Nucleus accumbens (tissue), 56 donors: ENCODE results near the gene EFEMP2.
A peak's percentile ranks its signal among the peaks of the same experiment; 100 is the strongest.

ENCODE experiments used
- DNase-seq, 56 donors: peaks; one replicate each; lab custom pipeline; 2025; lab: John Stamatoyannopoulos, UW

Gene EFEMP2

DNA sequence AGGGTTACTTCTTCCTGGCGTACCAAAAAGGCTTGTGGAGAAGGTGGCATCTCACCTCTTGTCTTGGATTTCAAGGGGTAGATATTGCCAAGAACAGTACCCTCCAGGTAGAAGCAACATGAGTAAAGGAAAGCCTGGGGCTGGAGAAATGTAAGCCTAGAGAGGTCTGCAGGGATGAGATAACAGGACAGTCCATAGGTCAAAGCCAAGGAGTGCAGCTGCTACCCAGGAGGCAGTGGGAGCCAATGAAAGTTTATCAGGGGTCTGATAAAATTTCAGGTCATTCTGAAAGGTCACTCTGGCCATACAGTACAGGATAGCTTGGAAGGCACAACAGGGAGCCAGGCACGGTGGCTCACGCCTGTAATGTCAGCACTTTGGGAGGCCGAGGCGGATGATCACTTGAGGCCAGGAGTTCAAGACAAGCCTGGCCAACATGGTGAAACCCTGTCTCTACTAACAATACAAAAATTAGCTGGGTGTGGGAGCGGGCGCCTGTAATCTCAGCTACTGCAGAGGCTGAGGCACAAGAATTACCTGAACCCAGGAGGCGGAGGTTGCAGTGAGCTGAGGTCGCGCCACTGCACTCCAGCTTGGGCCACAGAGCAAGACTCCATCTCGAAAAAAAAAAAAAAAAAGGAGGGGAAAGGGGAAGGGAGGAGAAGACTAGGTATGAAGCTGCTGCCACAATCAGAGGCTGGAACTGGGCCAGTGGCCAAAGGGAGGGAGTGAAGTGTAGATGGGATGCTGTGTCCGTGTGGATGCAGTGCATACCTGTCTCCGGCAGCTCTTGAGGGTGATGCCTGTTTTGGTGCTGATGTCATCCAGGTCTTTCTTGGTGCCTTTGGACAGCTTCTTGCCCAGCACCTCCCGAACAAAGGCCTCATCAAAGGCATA is 14.5 kb upstream of the EFEMP2 start:
- DNase-seq = no peak

DNA sequence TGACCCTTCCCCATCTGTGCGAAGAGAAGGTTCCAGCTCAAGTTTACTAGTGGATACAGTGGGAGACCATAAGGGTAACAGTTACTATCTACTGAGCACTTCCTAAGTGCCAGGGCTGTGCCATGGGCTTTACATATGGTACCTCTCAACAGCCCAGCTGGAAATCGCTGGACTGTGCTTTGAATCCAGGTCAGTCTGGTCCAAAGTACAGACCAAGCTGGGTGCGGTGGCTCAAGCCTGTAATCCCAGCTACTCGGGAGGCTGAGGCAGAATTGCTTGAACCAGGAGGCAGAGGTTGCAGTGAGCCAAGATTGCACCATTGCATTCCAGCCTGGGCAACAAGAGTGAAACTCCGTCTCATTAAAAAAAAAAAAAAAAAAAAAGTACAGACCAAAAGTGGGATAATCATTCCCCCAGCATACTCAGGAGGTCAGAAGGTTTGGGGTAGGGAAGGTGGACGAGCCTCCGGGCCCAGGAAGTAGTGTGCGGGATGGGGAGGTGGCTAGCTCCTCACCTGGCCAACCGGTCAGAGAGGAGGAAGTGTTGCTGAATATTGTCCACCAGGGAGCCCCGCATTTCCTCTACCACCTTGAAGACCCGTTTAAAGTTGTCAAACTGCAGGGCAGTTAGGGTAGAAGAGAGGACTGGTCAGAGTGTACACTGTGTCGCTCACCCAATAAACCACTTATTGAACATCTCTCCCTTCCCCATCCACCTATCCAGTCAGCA is 13.4 kb upstream of the EFEMP2 start:
- no peak for DNase-seq

DNA sequence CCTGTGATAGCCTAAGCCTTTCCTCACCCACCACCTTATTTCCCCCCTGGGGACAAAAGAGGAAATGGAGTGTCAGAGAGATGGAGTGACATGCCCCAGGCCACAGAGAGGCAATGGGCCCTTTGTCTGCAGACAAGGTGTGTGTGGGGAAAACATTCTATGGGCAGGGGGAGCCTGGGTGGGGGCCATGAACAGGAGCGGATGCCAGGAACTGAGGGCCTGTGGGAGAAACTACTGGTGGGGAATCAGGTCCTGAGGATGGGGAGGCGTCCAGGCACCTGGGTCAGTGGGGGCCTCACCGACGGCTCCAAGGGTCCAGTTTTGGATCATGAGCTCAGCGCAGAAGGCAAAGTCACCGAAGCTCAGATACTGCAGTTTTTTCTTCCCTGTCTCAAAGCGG is 12.6 kb upstream of the EFEMP2 start:
- DNase-seq = no peak

DNA sequence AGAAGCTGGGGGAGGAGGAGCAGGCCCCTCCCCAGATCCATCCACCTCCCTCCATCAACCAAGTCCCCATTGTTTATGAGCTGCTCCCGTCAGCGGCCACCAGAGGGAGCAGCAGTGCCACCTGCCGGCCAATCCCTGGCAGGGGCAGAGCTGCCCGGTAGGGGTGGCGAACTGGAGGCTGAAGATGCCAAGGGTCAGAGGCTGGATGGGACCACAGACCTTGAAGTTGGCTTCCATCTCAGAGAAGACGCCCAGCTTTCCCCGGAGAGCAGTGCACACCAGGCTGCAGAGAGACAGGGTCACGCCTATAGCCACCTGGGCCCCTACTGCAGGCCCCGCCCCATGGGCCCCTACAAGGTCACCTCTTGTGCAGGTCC is 12.1 kb upstream of the EFEMP2 start:
- peak in 49 of 56 donors; percentile 12 to 87 (median 57) for DNase-seq

DNA sequence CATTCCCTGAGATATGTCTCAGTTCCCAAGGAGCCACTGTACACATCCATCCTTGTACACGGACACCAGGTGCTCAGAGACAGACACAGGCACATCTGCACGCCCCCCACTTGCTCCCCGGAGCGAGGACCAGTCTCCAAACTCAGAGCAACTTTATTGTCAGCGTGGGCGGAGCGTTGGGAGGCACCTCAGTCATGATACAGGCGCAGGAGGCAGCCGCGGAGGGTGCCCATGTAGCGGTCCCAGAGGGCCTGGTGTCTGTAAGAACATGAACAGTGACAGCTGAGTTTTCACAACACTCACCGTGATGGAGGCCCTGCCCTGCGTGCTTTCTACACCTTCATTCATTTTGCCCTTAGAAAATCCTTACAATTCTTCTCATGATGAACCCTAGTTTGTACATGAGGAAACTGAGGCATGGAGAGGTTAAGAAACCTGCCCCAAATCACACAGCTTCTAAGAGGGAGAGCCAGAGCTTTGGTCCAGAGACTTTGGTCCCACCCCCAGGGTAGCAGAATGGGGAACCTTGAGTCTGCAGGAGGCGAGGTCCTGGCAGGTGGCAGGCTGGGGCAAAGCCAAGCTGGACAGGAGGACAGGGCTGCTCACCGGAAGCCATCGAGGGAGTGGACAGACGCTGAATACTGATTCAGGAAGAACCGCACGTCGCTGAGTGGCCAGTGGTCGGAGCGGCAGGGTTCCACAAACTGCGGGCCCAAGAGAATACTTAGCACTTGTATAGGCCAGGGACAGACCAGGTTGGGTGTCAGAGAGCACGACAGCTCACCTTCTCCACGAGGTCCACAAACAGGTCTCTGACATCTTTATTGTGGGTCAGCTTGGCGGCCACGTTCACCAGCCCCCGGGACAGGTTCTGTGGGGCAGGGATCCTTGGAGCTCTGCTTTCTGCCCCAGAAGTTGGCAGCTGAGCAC is 11.5 kb upstream of the EFEMP2 start:
- no peak for DNase-seq

DNA sequence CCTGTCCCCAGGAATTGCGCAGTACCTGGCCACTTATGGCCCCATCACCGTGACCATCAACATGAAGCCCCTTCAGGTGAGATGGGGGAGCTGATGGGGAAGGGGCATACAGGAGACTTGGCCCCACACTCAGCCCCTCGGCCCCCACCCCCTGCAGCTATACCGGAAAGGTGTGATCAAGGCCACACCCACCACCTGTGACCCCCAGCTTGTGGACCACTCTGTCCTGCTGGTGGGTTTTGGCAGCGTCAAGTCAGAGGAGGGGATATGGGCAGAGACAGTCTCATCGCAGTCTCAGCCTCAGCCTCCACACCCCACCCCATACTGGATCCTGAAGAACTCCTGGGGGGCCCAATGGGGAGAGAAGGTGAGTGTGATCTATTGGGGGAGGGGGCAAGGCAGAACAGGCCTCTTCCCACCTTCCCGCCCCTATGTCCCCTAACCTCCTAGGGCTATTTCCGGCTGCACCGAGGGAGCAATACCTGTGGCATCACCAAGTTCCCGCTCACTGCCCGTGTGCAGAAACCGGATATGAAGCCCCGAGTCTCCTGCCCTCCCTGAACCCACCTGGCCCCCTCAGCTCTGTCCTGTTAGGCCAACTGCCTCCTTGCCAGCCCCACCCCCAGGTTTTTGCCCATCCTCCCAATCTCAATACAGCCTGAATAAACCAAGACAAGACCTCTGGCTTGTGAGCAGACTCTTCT is 10.6 kb upstream of the EFEMP2 start:
- no peak for DNase-seq

DNA sequence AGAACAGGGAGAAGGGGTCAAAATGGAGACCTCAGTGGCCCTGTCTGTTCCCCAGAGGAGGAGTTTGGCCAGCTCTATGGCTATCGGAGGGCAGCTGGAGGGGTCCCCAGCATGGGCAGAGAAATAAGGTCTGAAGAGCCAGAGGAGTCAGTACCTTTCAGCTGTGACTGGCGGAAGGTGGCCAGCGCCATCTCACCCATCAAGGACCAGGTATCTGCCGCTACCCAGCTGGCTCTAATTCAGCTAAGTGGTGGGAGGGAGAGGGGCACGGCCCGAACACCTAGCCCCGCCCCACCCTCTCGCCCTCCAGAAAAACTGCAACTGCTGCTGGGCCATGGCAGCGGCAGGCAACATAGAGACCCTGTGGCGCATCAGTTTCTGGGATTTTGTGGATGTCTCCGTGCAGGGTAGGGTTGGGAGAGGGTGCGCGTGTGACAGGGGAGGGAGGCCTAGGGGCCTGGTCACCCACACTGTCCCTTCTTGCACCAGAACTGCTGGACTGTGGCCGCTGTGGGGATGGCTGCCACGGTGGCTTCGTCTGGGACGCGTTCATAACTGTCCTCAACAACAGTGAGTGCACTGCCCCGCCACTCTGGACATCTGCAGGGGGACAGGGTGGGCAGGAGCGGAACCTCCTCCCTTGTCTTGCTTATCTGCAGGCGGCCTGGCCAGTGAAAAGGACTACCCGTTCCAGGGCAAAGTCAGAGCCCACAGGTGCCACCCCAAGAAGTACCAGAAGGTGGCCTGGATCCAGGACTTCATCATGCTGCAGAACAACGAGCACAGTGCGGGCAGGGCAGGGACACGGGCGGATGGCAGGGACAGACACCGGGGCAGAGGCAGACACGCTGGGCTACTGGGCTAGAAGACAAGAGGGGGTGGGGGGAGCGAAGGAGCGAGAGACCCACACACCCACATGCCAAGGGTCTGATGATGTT is 9.8 kb upstream of the EFEMP2 start:
- no peak for DNase-seq

DNA sequence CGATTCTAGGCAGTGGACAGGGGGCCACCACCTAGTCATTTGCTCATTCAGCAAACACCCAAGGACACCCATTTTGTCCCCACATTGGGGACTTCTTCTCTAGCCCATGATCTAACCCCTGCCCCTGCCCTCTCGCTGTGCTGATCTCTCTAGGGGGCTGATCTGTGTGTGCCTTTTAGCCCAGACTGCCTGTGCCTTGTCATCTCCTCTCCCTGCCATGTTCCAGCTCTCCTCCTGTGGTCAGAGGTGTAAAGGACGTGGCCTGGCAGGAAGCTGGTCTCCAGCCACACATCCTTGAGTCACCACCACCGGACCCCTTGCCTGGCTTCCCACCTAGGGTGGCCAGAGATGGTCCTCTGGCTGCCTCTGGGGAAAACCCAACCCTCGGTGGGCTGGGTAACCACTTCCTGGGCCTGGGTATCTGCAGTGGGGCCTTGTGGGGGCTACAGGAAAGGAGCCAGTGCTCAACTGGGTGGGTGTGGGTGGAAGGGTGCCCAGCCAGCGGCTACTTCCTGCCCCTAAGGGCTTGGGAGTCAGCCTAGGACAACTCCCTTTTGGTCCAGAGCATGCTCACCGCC is 8.3 kb upstream of the EFEMP2 start:
- no peak for DNase-seq

DNA sequence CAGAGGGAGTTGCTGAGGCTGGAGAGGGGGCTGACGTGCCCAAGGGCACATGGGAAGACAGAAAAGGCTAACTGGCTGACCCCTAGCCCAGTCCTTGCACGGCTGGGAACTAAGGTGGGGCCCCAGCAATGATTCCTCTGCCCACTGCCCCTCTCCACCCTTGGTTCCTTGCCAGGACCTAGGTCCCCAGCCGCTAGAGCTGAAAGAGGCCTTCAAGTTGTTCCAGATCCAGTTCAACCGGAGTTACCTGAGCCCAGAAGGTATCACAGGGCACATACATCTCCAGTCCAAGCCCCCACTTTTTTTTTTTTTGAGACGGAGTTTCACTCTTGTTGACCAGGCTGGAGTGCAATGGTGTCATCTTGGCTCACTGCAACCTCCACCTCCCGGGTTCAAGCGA is 7.4 kb upstream of the EFEMP2 start:
- no peak for DNase-seq

DNA sequence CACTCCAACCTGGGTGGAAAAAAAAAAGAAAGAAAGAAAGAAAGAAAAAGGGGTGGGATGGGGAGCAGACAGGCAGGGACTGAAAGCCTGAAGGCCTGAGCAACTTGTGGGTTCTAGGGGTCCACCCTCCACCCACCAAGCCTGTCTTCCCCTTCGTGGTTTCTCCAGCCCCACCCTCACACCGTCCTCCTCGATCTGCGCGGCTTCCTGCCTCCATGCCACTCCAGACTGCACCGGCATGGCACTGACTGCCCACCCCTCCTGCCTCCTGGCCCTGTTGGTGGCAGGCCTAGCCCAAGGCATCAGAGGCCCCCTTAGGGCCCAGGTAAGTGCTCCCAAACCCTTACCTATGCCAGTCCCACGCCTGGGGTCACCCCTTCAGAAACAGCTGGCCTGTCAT is 7.0 kb upstream of the EFEMP2 start, which contains the start of gene CTSW:
Gene CTSW (plus strand): TSS at position 221 of the 400 bp plus-strand sequence. CDS start 18 bp downstream, at position 239.
- DNase-seq = no peak

DNA sequence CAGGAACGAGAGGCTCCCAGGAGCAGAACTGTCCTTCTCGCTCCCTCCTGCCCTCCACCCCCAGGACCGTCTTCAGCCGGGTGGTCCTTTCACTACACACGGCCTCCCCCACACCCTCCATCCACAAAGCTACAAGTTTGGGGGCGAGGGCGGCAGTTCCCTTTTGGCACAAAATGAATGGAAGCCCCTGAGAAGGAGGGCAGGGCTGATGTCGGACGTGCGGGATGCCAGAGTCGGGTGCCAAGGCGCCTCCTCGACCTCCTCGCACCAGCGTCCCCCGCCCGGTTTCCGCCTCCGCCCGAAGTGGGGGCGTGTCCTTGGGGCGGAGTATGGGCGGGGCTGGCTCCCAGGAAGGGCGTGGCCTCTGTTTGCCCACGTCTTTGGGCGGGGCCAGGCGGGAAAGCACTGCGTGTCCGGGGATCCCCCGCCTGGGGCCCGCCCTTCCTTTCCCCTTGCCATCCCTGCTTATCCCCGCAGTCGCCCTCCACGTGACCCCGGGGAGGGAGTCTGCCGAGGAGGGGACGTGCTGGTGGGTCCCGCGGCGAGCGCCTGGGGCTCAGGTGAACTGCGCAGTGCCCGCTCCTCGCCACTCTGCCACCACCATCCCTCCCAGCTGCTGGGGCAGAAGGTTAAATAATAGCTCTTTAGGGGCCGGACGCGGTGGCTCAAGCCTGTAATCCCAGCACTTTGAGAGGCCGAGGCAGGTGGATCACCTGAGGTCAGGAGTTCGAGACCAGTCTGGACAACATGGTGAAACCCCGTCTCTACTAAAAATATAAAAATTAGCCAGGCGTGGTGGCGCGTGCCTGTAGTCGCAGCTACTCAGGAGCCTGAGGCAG is 937 bp upstream of the EFEMP2 start:
- DNase-seq = peak; percentile 46 to 96 (median 86)

DNA sequence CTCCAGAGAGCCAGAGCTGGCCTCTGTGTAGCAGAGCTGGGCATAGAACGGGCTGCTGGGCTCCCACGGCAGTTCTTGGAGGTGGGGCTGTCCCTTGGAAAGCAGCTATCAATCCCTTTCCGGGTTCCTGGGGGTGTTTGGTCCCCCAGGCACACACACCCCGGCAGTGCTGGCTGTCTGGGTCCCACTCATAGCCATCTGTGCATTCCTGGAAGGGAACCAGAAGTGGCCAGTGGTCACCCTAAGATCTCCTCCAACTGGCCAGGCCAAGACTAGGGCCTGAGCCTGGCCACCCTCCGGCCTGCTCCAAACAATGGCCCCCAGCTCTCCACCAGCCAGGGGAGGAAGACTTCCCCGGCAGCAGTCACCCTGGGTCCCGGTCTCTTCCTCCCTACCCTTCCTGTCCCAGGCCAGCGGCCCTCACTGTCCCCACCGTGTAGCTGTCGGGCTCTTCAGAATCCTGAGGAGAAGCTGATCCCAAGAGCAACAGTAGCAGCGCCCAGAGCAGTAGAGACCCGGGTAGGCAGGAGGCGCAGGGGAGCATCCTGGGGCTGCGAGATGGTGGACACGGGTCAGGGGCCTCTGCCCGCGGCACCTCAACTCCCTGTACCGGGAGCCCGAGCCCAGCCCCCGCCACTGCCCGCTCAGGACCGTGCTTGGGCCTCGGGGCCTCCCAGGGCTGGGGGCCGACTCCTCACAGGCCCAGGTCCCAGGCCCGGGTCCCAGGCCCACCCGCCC is 620 bp downstream of the EFEMP2 start:
- peak in 1 of 56 donors; percentile 31 for DNase-seq

DNA sequence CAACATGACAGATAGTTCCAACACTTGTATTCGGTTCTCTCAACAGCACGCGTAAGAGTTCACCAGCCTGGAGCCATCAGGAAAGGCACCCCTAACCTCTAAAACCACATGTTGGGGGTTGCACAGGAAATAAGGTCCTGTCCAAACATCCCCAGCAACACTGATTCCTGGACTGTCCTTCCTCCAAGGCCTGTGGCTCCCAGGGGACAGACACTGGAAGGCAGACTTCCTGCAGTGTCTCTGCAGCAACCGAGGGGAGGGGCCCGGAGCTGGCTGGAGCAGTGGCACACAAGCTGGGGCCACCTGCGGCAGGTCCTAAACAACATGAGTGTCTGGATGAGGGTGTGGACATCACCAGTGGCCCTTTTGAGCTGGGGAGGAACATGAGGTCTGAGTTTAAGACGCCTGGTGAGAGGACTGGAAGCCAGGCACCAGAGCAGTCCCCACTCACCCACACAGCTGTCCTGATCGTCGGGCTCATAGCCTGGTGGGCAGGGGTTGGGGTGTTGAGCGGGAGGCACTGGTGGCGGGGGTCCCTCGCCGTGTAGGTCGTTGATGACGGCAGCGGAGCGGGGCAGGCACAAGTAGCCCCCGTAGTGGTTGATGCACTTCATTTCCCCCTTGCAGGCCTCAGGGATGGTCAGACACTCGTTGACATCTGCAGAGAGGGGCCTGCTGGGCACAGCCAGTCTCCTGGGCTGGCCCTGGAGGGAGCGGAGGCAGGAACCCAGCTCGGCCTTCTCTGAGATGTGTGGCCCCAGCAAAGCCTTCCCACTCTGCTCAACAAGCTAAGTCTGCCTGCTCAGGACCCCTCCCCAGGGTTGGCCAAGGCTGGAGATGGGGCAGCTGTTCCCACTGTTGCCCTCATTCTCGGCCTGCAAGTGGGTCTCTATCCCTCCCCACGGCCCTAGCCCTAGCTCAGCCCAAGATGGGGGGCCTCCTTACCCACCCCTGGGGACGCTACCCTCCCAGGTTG is 1.6 kb downstream of the EFEMP2 start:
- DNase-seq = no peak

DNA sequence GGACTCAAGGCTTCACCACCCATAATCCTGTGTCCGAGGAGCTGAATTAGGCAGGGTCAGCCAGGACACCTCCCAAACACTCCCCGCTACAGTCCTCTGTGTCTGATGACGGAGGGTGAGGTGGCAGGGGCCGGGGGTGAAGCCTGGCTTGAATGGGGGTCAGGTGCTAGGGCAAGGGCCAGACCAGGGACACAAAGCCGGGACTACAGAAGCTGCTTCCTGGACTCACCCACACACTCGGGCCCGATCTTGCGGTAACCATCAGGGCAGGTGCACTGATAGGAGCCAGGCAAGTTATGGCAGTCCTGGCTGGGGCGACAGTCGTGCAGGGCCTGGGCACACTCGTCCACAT is 2.3 kb downstream of the EFEMP2 start:
- DNase-seq = no peak

DNA sequence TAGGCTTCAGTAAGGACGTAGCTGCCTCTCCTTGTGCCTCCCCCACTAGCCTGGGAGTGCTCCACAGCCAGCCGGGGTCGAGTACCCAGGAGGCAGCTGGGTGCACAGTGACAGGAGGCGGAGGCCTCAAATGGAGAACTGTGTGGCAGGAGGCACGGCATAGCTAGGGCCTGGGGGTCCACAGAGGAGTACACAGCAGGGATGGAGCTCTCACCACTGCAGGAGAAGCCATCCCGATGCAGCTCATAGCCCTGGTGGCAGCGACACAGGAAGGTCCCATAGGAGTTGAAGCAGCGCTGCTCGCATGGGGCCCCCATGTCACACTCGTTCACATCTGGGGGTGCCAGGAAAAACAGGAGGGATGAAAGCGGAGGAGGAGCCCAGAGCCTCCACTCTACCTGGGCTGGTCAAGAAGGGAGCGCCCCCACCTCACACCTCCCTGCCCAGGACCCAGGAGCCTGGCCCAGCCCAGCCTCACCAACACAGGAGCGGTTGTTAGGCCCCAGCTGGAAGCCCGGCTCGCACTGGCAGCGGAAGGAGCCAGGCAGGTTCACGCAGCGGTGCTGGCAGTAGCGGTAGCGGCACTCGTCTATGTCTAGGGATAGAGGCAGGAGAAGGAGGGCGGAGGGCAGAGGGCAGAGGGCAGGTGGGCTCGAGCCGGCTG is 2.8 kb downstream of the EFEMP2 start:
- no peak for DNase-seq
